Pancreas (tissue), 10 donors: ENCODE results near the gene ALK. TPM values are rescaled to one million over a fixed set of nuclear protein-coding genes. Genes with fewer than 3 reads are reported as not detected.

Experiments
- ATAC-seq, 4 donors: fragments of 200-7000 bp; cut with Tn5 transposase; one replicate each; pipeline versions ENCODE4 v1.8.0 to v1.9.1; 2020; ENCODE audit warnings: mild to moderate bottlenecking in 4 of 4, moderate library complexity in 4 of 4
- DNase-seq, 6 donors: peaks; one replicate each; pipeline ENCODE4 v3.0.0-alpha.2; 2020
- FAIRE-seq: peaks from 2 replicates; lab custom pipeline; 2012; peaks lifted over from hg19 to GRCh38; lab: Jason Lieb, UNC
- H3K27ac ChIP-seq, 4 donors: fragments of 200-600 bp; sonication (generic); 1 replicate in 3 of 4; 2 replicates in 1 of 4; pipeline versions ENCODE4 v1.5.0 to v1.8.0; 2020
- H3K27me3 ChIP-seq, 4 donors: fragments of 200-600 bp; one replicate each; pipeline ENCODE4 v1.8.0; 2021
- H3K36me3 ChIP-seq, 3 donors: fragments of 200-600 bp; sonication (generic) in 1 of 3; one replicate each; pipeline versions ENCODE4 v1.5.0 to v1.8.0; 2020 to 2021
- H3K4me1 ChIP-seq, 3 donors: fragments of 200-600 bp; one replicate each; pipeline ENCODE4 v1.8.0; 2021
- H3K4me3 ChIP-seq, 4 donors: fragments of 200-600 bp; sonication (generic) in 2 of 4; one replicate each; pipeline versions ENCODE4 v1.5.0 to v1.8.0; 2020 to 2021
- H3K9me3 ChIP-seq, 4 donors: fragments of 200-600 bp; one replicate each; pipeline ENCODE4 v1.8.0; 2021
- WGBS, 2 donors: extraction: QIAGEN DNeasy Blood & Tissue Kit; methylation state at CpG; one replicate each; pipeline ENCODE4 v1.1.7; 2013; 5-methylcytosine and 5-hydroxymethylcytosine counted together
- intact Hi-C, 3 donors: fragments of 100-400 bp; cut with DNase I; formaldehyde crosslinking; loops; one replicate each; pipeline versions ENCODE4 v1.11.1 to v1.14.2; 2022
- polyA plus RNA-seq, 2 donors: library from polyadenylated mRNA; stranded (reverse); fragments of 200-250 nt; gene quantifications; one replicate each; pipeline ENCODE4 v1.2.3, GENCODE V29; 2013
- total RNA-seq, 6 donors: library from RNA; stranded (reverse); fragmentation: NEBNext Ultra II Directional in 4 of 6; extraction: Animal tissue kit (Norgen Biotek cat#: 25700) in 4 of 6; gene quantifications; one replicate each; pipeline versions ENCODE4 v1.2.1 to v1.2.4, GENCODE V29; 2021 to 2023
- TF ChIP-seq, protein P1 (sequence below), 4 donors: fragments of 200-600 bp; sonication (generic) in 3 of 4; IDR thresholded peaks; one replicate each; pipeline versions ENCODE4 v1.5.0 to v1.8.0; 2021; ENCODE audit warnings: antibody characterized with exemption in 4 of 4
- donor health status: healthy with polysubstance abuse.
- donor health status: DM: no; HTN: no; CAD: no; lungs with moderate emphysema.
- donor health status: DM: no; HTN: no; CAD: no.
- donor health status: control.
- donor health status: control.
- donor health status: Bipolar disorder and iron deficiency.
- donor health status: DM: yes; HTN: yes; CAD: no.
- donor health status: DM: no; HTN: no; CAD: no.
- donor health status: DM: no; HTN: no; CAD: no.
- donor health status: DM: yes; HTN: yes; CAD: no.

ALK gene
- total RNA-seq (under 1 TPM in 5 of 6 donors, not detected in 1; 0.06 to 0.17 (median 0.09) TPM), polyA plus RNA-seq (under 1 TPM in 1 of 2 donors, not detected in 1; 0.05 TPM)

DNA sequence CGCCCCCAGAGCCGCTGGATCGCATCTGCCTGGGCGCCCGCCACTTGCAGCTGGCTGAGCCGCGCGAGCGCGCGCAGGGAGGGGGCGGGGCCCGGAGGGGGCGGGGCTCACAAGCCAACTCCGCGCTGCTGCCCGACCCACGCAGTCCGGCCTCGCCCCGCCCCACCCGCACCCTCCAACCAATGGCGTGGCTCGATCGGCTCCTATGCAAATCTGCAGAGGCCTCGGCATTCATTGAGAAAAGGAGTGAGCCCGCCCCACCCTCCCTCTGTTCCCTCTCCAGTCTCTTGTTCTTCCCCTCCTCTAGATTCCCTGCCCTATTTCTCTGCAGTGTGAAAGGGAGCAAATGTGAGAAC is at the start of gene ALK:
Gene ALK (minus strand): TSS at position 27 of the 356 bp plus-strand sequence. CDS start 927 bp downstream, outside the sequence.
- peaks cover 6 to 10% (median 8%) of the 10 kb centered on the region in 3 donors for H3K4me1 ChIP-seq
- peaks cover 0 to 23% (median 7%) of the 10 kb centered on the region in 4 donors for H3K27me3 ChIP-seq
- intact Hi-C loops = no loop called here
- 2% methylated on average over 15 to 27 of the region's 27 CpGs for WGBS, 2 donors
- no peak for FAIRE-seq
- no peaks in the 10 kb centered on the region for H3K9me3 ChIP-seq
- no peaks in the 10 kb centered on the region for H3K36me3 ChIP-seq
- peak; percentile 88 to 95 (median 92) for DNase-seq
- H3K4me3 ChIP-seq = peak within 1 kb of the TSS; percentile 15 to 47 (median 28)
- TF ChIP-seq, protein P1, sequence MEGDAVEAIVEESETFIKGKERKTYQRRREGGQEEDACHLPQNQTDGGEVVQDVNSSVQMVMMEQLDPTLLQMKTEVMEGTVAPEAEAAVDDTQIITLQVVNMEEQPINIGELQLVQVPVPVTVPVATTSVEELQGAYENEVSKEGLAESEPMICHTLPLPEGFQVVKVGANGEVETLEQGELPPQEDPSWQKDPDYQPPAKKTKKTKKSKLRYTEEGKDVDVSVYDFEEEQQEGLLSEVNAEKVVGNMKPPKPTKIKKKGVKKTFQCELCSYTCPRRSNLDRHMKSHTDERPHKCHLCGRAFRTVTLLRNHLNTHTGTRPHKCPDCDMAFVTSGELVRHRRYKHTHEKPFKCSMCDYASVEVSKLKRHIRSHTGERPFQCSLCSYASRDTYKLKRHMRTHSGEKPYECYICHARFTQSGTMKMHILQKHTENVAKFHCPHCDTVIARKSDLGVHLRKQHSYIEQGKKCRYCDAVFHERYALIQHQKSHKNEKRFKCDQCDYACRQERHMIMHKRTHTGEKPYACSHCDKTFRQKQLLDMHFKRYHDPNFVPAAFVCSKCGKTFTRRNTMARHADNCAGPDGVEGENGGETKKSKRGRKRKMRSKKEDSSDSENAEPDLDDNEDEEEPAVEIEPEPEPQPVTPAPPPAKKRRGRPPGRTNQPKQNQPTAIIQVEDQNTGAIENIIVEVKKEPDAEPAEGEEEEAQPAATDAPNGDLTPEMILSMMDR (IDR thresholded peaks at IDR 0.05) = no peak
- H3K27ac ChIP-seq = no peak within 1 kb of the TSS
- ATAC-seq = peak; percentile 95 to 98 (median 96)

DNA sequence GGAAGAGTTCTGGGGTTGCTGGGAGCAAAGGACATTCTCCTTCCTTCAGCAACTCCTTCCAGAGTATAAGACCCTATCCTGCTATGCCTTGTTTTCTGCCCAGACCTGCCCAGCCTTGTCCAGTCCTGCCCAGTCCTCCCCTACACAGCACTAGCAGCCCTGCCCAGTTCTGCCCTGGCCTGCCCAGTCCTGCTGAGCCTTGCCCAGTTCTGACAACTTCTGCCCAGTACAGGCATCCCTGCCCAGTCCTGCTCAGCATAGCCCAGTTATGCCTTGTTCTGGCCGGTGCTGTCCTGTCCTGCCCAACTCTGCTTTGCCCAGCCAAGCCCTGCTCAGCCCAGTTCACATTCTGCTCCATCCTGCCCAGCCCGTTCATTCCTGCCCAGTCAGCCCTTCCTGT is 44.9 kb upstream of the ALK start:
- no peaks in the 10 kb centered on the region for H3K36me3 ChIP-seq
- DNase-seq (peak in 1 of 6 donors; percentile 28), ATAC-seq (no peak), FAIRE-seq (no peak)
- TF ChIP-seq, protein P1 (IDR thresholded peaks at IDR 0.05) = no peak
- H3K4me3 ChIP-seq = no peak overlapping the region
- no peaks in the 10 kb centered on the region for H3K27me3 ChIP-seq
- 56 to 58% methylated on average over 2 of the region's 2 CpGs for WGBS, 2 donors
- intact Hi-C loops = no loop called here
- no peak overlapping the region for H3K27ac ChIP-seq
- H3K9me3 ChIP-seq = no peaks in the 10 kb centered on the region
- no peaks in the 10 kb centered on the region for H3K4me1 ChIP-seq

DNA sequence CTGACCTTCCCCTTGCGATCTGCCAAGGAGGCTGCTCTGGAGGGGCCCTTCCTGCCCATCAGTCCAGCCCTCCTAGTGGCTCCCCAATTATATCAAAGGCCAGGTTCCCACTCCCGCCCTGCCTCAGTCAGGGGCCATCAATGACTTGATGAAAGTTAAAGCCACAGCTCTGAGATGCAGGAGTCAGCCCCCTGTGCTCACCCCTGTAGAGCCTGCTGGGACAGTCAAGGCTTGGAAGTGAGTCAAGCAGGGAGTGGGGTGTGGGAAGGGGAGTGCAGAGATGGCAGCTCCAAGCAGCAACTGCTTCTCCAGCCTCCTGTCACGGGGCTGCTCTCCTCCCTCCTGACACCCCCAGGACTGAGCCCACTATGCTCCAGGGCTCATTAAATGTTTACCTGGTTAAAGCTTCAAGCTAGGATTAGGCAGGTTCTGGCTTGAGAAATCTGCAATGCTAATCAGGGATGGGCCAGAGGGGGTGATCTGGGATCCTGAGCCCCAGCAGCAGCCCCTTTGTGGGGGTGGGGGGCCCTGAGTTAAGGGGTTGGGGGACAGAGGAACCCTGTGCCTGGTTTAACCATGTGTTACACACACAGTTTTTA is 42.7 kb upstream of the ALK start:
- no peak overlapping the region for H3K4me3 ChIP-seq
- FAIRE-seq (no peak), ATAC-seq (no peak), DNase-seq (no peak)
- WGBS, 2 donors = 45 to 49% methylated on average over 3 of the region's 3 CpGs
- H3K36me3 ChIP-seq = no peaks in the 10 kb centered on the region
- intact Hi-C loops = no loop called here
- no peak overlapping the region for H3K27ac ChIP-seq
- no peaks in the 10 kb centered on the region for H3K4me1 ChIP-seq
- H3K9me3 ChIP-seq = no peaks in the 10 kb centered on the region
- no peaks in the 10 kb centered on the region for H3K27me3 ChIP-seq
- TF ChIP-seq, protein P1 (IDR thresholded peaks at IDR 0.05) = no peak

DNA sequence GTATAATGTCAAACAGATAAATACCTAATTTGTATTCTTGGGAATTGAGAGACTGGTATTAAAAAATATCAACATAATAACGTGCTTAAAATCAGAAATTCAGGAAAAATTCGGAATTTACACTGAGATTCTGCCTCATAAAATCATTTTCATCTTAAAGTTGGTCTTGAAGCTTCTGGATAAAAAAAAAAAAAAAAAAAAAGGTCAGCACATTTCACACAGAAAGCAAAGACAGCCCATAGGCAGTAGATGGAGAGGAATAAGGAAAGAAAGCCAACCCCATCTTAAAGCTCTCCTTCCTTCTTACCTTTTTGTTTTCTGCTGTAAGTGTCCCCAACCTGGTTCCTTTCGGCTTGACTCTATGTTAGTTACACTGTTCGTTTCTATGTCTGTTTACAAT is 41.5 kb upstream of the ALK start:
- no peak for FAIRE-seq
- no peak for ATAC-seq
- no peak for DNase-seq
- H3K27ac ChIP-seq = no peak overlapping the region
- no peaks in the 10 kb centered on the region for H3K4me1 ChIP-seq
- H3K9me3 ChIP-seq = no peaks in the 10 kb centered on the region
- H3K36me3 ChIP-seq = no peaks in the 10 kb centered on the region
- TF ChIP-seq, protein P1 (IDR thresholded peaks at IDR 0.05) = no peak
- WGBS, 2 donors = 53 to 55% methylated on average over 4 of the region's 4 CpGs
- intact Hi-C loops = no loop called here
- no peak overlapping the region for H3K4me3 ChIP-seq
- H3K27me3 ChIP-seq = no peaks in the 10 kb centered on the region

DNA sequence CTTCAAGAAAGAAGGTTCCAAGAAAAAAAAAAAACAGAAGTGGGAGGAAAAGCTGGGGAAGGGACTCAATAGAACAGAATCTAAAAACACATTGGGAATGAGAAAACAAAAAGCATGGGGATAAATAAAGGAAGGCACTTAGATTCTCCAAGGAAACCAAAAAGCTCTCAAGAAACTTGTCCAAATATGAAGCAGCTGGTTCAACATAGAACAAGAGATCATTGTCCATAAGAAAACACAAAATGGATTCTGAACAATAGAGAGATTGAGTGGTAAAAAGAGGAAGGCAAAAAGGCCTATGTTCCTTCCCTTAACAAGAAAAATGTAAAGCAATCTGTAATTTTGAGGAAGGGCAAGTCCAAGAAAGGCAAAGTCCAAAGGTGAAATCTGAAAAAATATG is 32.9 kb upstream of the ALK start:
- H3K36me3 ChIP-seq = no peaks in the 10 kb centered on the region
- H3K9me3 ChIP-seq = no peaks in the 10 kb centered on the region
- H3K4me3 ChIP-seq = no peak overlapping the region
- H3K27me3 ChIP-seq = no peaks in the 10 kb centered on the region
- TF ChIP-seq, protein P1 (IDR thresholded peaks at IDR 0.05) = no peak
- ATAC-seq = no peak
- FAIRE-seq = no peak
- intact Hi-C loops = no loop called here
- H3K27ac ChIP-seq = no peak overlapping the region
- H3K4me1 ChIP-seq = no peaks in the 10 kb centered on the region
- DNase-seq = no peak
